ENCODE measurements around the gene UST.
"Not testable (repeated sequence)": the region's sequence is repeated elsewhere in the genome, so short reads cannot be mapped to it uniquely, and the experiment has no call there.

UST gene

DNA sequence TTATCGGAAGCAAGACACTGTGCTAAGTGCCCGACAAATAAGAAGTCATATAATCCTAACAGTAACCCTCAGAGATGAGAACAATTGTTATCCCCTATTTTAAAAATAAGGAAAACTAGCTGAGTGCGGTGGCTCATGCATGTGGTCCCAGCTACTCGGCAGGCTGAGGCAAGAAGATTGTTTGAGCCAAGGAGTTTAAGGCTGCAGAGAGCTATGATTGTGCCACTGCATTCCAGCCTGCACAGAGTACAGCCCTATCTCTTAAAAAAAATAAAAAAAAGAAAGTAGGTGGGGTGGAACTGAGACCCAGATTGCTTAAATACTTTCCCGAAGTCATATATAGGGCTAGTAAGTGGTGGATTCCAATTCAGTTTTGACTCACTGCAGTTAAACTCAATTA lies 84.7 kb downstream of the UST start:
- no peak for DNase-seq

DNA sequence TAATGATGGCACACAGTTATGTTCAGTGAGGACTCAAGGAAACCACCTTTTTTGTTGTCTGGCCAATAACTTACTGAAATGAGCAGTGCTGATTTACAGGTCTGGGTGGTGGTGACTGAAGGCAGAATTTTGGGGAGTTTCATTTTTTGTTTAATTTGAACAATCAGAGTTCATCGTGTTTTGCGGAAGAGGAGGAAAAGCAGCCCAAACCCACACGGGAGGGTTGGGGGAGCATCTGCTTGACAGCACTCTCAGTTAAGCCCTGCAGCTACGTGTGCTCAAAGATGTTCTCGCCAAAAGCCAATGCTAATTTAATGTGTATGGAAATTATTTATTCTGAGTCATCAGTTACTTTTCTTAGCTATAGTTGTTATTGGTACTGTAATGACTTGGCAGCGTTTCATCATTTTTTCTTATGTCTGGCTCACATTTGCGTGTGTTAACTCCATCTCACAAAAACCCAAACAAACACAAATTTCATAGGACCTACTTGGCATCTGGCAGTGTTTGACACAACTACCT lies 89.2 kb downstream of the UST start:
- no peak for DNase-seq

DNA sequence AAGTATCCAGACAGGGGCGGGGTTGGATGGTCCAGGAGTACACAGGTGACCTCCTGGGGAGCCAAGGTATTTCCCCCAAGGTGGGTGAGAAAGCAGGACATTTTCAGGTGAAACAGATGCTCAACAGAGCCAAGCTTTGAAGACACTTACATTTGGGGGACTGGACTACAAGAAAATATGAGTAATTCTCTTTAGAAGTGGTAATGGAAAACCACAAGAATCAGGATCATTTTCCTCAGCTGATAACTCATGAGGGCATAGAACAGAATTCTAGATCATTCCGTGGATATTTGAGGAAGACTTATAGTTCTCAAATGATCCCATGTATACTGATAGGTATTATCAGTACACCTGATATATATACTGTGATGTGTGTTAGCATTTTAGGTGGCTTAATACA lies 89.9 kb downstream of the UST start:
- DNase-seq: no peak

DNA sequence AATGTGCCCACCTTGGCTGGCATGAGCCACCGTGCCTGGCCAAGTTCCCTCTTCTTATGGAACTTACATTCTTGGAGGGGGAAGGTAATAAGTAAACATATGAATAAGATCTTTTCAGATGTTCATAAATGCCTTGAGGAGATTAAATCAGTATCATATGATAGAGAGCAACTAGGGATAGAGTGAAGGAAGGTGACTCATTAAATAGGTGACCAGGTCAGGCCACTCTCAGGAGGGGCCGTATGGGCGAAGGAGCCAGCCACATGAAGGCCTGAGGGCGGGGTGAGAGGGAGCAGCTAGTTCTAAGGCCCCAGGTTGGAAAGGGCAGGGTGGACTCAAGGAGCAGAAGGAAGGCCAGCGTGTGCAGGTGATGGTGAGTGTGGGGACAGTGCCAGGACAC lies 91.1 kb downstream of the UST start:
- no peak for DNase-seq

DNA sequence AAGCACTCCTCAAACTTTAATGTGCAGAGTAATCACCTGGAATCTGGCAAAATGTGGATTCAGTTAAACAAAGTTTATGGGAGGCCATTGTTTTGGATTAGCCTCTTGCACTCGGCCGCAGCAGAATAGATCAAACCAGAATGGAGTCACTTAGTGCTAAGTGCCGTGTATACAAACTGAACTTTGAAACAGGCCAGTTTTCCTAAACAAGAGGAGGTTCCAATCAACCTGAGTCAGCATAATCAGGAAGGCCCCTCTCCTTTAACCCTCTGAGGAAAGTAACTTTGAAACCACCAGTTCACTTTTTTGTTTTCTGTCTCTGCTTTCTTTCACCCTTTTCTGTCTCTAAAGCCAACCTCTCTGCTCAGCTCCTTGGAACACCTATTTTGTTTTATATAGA lies 92.2 kb downstream of the UST start:
- DNase-seq: no peak

DNA sequence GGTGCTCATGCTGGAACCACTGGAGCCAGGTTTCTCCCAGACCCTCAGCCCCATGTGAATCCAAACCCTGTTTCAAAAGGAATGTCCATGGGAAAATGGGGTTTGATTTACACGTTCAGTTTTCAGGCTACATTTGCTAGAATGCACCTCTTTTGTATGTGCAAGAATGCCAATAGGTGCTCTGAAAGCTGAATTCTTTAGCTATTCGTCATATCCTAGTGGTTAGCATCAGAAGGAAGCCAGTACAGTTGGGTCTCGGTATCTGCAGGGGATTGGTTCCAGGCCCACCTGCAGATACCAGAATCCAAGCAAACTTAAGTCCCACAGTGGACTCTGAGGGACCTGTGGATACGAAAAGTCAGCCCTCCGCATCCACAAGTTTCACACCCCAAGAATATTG lies 93.4 kb downstream of the UST start:
- no peak for DNase-seq

DNA sequence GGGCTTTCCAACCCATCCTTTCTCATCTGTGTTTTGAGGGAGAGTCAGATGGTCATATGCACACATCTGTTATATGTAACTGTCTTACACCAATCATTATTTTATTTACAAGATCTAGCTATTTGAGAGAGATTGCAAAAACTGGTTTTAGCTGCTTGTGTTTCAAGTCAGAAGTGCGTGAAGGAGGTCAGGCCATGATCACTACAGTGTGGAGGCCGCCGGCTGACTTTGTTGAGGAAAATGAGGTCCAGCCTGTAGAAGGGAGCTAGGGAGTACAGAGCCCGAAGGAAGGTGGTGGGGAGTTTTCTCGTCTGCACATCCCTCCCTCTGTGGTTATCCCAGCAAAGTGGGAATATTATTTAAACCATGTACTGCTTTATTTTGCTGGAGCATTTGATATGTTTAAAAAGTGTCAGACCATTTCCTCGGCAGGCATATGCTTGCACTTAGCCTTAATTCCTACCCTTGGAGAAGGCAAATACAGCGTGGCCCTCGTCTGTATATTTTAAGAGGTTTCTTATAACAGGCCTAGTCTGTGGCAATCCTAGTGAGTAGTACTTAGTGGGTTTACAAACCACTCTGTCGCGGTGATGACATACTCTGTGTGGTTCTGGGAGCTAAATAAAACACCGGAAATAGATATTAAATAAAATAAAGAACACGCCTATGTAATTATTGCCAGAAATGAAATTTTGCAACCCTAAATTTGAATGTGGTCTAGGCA lies 95.6 kb downstream of the UST start:
- DNase-seq: no peak

DNA sequence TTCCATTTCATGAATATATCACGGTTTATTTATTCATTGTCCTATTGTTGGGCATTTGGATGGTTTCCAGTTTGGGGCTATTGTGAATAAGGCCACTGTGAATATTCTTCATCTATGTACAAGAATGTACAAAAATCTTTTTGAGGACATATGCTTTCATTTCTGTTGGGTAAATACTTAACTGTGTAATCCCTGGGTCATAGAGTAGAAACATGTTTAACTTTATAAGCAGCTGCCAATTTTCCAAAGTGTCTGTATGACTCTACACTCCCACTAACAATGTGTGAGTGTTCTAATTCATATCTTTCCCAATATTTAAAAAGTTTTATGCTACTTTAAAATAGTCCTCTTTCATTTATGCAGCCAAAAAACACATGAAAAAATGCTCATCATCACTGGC lies 98.6 kb downstream of the UST start:
- DNase-seq: no peak

DNA sequence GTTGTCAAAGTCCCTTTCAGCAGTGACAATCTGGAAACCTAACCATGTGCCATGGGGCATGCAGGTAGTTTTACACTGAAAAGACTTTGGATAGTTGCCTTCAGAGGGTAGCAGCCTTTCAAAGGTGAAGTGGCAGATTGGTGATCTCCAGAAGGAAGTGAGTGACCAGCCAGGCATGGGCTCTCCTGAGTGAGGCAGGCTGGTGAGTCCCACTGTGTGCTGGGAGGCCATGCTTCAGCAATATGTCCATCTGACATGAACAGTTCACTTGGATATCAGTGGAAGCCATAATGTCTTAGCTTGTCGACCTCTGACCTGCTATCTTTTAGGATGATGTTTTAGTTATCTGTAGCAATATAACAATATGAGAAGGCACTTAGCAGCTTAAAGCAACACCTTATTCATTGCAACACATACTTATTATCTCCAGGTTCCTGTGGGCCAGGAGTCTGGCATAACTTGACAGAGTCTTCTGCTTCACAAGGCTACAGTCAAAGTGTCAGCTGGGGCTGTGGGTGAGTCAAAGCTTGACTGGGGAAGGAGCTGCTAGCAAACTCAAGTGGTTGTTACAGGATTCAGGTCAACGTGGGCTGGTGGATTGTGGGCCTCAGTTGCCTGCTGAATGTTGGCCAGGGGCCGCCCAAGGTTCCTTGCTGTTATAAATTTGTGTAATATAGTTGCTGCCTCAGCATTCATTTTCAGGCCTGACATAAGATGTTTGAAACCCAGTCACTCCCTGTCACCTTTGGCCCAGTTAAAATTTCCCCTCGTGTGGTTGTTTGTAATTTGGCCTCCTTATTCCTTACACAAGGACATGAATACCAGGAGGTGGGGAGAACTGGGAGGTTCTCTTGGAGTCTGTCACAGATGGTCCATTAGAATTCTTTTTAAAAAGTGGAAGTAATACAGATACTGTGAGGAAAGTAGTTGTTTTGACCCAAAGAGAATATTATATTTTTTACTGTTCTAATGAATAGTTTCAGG lies 100.2 kb downstream of the UST start:
- no peak for DNase-seq

DNA sequence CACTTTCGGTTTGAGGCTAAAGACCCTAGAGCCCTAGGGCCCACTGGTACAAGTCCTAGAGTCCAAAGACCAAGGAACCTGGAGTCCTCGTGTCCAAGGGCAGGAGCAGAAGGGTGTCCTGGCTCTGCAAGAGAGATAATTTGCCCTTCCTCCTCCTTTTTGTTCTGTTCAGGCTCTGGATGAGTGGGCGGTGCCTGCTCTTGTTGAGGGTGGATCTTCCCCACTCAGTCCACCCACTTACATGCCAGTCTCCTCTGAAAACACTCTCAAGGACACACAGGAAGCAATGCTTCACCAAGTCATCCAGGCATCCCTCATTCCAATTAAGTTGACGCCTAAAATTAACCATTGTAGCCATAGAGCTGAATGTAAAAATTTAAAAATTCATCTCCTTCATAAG lies 102.1 kb downstream of the UST start:
- no peak for DNase-seq

DNA sequence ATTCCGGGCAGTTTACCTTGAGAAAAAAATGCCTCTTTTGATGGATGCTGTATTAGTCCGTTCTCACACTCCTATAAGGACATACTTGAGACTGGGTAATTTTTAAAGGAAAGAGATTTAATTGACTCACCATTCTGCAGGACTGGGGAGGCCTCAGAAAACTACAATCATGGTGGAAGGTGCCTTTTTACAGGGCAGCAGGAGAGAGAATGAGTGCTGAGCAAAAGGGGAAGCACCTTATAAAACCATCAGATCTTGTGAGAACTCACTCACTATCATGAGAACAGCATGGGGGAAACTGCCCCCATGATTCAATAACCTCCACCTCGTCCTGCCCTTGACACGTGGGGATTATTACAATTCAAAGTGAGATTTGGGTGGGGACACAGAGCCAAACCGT lies 102.6 kb downstream of the UST start:
- DNase-seq: not testable (repeated sequence)

DNA sequence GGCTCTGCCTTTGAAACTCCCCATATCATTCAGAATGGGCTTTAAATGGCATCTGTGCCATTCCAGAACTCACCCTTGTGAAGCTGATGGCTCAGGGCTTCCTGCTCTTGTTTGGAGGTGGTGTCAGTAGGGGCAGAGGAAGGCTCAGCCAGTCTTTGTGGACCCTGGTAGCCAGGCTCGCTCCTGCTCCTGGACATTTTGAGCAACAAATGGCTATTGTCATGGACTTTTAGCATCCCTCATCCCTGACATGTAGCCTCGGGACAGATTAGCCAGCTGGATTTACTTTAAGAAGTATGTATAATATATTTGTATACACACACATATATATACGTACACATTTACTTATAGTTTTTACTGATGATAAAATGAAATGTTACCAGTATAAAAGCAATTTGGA lies 104.1 kb downstream of the UST start:
- no peak for DNase-seq

DNA sequence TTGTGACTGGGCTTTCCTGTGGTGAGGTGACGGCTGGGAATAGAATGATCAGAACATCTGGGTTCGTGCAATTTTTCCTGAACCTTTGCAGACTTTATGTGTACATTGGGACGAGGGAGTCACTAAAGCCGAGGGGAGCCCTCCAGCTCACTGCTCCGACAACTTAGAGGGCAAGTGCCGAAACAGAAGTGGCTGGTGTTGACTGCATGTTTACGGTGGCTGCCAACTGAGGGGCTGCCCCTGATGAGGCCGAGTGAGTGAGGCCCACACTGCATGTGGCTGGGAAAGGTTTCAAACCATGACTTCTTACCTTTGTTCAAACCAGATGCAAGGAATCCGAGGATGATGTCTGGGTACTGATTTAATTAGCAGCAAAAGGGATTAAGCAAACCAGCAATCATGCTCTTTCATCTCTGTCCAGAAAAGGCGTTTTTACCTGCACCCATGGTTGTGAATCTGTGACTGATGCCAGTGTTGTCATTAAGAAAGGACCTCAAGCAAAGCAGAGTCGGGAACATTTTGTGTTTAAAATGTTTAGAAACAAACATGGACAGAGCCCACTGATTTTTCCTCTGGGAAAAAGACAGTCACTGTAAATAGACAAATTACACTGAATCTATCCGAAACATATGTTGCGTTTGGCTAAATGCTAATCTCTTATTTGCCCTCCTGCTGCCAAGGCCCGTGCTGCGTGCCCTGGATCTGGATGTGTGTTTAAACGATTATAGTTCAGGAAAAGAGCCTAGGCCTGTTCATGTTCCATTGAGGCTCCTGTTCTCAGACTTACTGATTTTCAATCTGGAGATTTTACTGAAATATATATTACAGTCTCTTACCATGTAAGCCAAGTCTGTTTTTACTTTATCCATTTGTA lies 105.1 kb downstream of the UST start:
- no peak for DNase-seq

DNA sequence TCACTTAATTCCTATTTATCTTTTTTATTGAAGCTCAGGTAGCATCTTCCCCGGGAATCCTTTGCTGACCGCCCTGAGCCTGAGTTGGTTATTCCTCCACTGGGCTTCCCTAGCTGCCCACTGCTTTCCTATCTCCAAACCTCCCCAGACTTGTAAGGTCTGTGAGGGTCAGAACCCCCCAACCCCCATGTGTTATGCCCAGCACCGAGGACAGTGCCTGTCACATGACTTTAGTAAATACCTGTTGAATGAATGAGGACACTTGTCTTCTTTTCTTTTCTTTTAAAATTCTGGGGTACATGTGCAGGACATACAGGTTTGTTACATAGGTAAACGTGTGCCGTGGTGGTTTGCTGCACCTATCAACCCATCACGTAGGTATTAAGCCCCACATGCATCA lies 105.9 kb downstream of the UST start:
- DNase-seq: no peak

DNA sequence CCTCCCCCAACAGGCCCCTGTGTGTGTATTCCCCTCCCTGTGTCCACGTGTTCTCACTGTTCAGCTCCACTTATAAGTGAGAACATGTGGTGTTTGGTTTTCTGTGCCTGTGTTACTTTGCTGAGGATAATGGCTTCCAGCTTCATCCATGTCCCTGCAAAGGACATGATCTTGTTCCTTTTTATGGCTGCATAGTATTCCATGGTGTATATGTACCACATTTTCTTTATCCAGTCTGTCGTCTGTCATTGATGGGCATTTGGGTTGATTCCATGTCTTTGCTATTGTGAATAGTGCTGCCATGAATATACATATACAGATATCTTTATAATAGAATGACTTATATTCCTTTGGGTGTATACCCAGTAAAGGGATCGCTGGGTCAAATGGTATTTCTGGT lies 106.3 kb downstream of the UST start:
- DNase-seq: not testable (repeated sequence)

DNA sequence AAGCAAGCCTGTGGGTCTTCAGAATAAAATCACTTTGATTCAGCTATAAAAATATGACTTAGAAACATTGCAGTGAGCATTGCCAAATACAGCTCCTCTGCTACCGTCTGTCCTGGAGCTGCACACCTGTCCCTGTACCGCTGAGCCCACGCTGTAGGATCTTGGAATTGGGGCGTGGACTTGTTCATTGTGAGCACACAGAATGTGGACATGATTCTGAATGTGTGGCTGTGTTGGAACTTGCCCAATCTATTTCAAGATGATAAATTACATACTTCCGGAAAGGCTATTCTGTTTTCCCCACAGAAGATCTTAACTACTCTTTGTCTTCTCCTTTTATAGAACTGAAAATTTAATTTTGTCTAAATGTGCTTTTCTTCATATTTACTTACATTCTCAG lies 107.3 kb downstream of the UST start:
- DNase-seq: no peak

DNA sequence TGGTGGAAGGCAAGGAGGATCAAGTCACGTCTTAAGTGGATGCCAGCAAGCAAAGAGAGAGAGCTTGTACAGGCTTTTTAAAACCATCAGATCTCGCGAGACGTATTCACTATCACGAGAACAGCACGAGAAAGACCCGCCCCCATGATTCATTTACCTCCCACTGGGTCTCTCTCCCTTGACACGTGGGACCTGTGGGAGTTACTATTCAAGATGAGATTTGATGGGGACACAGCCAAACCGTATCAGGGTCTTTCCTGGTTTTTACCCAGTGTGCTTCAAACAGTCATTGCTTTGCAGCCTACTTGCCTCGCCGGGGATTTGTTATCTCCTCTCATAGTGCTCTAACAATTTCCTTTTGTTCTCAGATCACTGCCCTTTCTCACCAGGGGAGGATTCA lies 108.2 kb downstream of the UST start:
- DNase-seq: no peak

DNA sequence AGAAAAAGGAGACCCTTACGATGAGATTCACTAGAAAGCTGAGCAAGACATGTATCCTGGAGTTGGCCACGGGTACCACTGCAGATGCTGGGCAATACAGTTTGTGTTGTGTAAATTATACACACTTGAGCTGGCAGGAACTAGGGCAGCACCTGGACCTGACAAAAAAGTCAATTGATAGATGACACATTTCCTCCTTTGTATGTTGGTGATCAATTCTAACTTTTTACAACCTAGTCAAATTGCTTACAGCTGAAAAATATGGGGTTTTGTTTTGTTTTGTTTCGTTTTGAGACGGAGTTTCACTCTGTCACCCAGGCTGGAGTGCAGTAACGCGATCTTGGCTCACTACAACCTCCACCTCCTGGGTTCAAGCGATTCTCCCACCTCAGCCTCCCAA lies 108.9 kb downstream of the UST start:
- no peak for DNase-seq

DNA sequence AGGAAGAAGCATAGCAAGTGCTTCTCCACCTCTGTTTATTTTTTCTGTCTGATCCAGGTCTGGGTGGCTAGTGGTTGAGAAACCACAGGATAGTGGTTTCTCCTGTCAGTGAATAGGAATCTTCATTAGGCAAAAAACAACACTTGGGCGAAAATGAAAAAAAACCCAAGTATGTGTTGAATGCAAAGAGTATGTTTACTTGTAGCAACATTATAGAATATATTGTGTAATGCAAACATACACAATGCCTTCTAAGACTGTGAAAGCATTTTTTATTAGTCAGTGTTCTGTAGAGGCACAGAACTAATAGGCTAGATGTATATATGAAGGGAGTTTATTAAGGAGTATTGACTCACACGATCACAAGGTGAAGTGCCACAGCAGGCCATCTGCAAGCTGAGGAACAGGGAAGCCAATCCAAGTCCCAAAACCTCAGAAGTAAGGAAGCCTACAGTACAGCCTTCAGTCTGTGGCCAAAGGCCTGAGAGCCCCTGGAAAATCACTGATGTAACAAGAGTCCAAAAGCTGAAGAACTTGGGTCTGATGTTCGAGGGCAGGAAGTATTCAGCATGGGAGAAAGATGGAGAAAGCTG lies 111.1 kb downstream of the UST start:
- DNase-seq: no peak

DNA sequence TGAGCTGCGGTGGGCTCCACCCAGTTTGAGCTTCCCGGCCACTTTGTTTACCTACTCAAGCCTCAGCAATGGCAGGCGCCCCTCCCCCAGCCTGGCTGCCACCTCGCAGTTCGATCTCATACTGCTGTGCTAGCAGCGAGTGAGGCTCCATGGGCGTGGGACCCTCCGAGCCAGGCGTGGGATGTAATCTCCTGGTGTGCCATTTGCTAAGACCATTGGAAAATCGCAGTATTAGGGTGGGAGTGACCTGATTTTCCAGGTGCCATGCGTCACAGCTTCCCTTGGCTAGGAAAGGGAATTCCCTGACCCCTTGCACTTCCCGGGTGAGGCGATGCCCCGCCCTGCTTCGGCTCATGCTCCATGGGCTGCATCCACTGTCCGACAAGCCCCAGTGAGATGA lies 117.3 kb downstream of the UST start:
- not testable (repeated sequence) for DNase-seq

DNA sequence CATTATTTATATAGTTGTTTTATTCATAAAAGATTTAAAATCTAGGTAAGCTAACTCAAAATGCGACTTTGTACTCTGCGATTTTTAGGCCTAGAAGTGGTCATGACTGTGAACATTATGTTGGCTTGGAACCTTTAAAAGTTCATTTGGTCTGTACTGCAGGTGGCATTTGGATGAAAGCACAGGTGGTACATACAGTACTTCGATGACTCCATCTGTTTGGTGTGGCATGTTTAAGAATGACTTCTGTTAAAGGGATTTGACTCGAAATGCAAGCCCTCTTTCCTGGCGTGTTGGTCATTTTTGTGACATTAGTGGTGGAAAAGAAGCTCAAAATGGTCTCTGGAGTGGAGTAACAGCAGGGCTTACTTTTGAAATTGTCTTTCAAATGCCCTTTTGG lies 118.1 kb downstream of the UST start:
- no peak for DNase-seq

All from anterior cingulate cortex (tissue), 58 donors.